ENCODE measurements around the gene CTNNBL1.
A peak's percentile ranks its signal among the peaks of the same experiment; 100 is the strongest.
"Not testable (repeated sequence)": the region's sequence is repeated elsewhere in the genome, so short reads cannot be mapped to it uniquely, and the experiment has no call there.

The CTNNBL1 gene

DNA sequence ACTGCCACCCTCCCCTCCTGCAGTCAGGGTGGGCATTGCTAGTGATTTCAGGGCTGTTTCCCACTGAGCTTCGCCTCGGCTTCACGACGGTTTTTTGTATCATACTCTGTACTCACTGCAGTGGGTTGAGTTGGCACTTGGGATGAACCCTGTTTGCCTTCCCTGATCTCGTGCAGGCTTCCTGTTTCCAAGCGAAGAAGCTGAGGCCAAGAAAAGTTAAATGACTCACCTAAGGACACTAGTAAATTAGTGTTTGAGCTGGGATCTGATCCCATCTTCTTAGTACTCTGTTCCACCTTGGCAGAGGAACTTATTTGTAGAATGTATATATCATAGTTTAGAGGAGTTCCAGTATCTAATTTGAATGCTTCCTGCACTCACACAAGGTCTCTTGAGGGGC, 158.8 kb downstream of the CTNNBL1 start:
- Histone ChIP-seq H3K36me3 (ENCODE audit: control insufficient read depth, insufficient read depth, low read length) (peaks cover 2% of the 10 kb centered on the region; the same call in 1 of the 2 replicates), H3K27me3 (replicated peaks; ENCODE audit: control insufficient read depth, insufficient read depth, low read length) (no peaks in the 10 kb centered on the region), H3K4me3 (replicated peaks; ENCODE audit: low read depth, low read length) (no peak overlapping the region)
- no peak for DNase-seq (ENCODE audit: extremely low read depth, insufficient read length)
- TF ChIP-seq, protein P1, sequence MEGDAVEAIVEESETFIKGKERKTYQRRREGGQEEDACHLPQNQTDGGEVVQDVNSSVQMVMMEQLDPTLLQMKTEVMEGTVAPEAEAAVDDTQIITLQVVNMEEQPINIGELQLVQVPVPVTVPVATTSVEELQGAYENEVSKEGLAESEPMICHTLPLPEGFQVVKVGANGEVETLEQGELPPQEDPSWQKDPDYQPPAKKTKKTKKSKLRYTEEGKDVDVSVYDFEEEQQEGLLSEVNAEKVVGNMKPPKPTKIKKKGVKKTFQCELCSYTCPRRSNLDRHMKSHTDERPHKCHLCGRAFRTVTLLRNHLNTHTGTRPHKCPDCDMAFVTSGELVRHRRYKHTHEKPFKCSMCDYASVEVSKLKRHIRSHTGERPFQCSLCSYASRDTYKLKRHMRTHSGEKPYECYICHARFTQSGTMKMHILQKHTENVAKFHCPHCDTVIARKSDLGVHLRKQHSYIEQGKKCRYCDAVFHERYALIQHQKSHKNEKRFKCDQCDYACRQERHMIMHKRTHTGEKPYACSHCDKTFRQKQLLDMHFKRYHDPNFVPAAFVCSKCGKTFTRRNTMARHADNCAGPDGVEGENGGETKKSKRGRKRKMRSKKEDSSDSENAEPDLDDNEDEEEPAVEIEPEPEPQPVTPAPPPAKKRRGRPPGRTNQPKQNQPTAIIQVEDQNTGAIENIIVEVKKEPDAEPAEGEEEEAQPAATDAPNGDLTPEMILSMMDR (IDR thresholded peaks at IDR 0.05; ENCODE audit: insufficient read depth, low read length, poor library complexity, severe bottlenecking) = no peak

DNA sequence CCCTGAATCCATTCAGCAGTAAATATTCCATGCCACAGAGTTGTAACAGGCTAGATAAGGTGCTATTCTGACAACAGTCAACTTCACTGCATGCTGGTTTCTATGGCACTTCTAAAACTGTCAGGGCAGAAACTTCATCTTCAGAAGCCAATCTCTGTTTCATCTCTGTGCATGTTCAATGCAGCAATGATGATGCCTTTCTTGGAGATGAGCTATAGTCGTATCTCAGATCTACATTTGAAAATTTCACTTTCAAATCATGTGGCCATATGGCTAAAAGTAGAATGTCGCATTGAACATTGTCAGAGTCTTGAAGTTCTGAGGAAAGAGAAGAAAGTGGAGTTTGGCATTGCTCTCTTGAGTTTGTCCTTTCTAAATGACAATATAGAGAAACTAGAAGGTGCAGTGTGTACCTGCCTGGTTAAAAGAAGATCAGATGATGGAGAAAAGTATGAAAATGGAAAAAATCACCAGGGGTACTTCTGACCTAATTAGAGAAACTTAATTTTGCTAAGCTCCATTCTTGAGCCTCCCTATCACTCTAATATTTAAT, 160.1 kb downstream of the CTNNBL1 start:
- no peaks in the 10 kb centered on the region for H3K27me3 ChIP-seq (replicated peaks; ENCODE audit: control insufficient read depth, insufficient read depth, low read length)
- no peak overlapping the region for H3K4me3 ChIP-seq (replicated peaks; ENCODE audit: low read depth, low read length)
- H3K36me3 ChIP-seq (ENCODE audit: control insufficient read depth, insufficient read depth, low read length) = peaks cover 2% of the 10 kb centered on the region; the same call in 1 of the 2 replicates
- TF ChIP-seq, protein P1 (IDR thresholded peaks at IDR 0.05; ENCODE audit: insufficient read depth, low read length, poor library complexity, severe bottlenecking) = no peak
- peak; percentile 43 for DNase-seq (ENCODE audit: extremely low read depth, insufficient read length)

DNA sequence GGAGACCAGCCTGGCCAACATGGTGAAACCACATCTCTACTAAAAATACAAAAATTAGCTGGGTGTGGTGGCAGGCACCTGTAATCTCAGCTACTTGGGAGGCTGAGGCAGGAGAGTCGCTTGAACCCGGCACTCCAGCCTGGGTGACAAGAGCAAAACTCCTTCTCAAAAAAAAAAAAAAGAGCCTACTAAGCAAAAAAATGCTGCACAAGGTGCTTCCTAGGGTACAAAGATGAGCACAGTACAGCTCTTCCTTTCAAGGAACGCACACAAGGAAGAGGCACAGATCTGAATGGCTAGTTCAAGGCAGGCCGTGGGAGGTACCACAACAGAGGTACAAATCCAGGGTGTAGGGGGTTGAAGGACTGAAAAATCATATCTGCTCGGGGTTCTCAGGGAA, 162.2 kb downstream of the CTNNBL1 start:
- not testable (repeated sequence) for H3K27me3 ChIP-seq (replicated peaks; ENCODE audit: control insufficient read depth, insufficient read depth, low read length); H3K4me3 ChIP-seq (replicated peaks; ENCODE audit: low read depth, low read length); DNase-seq (ENCODE audit: extremely low read depth, insufficient read length); H3K36me3 ChIP-seq (ENCODE audit: control insufficient read depth, insufficient read depth, low read length)

DNA sequence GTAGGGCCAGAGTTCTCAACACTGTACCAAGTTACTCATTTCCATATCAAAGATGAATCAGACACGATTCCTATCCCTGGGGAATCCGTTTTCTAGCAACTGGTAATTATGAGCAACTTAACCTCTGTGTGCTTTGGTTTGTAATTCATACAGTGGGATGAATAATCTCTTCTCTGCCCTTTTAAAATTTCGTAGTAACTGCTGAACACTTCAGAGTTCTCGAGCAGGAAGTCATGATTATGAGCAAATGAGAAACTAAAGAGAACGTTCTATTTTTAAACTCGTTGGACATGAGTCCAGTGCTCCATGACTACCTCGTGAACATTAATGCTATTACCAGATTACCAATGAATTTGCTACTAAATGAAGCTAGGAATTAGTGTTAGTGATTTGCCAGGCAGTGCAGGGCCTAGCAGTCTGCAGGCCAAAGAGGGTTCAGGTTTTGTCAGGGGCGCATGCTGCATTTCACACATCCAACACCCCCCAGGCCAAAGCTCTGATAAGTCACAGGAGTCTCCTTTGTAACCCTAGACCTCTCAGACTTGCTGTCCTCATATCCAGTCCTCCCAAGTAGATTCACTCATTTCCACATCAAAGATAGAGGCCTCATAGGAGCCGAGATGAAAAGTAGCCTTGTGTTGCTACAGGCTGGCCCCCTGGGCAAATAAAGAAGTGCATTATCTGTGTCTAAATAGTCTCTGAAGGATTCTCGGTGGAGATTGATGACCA, 163.3 kb downstream of the CTNNBL1 start:
- Histone ChIP-seq H3K36me3 (ENCODE audit: control insufficient read depth, insufficient read depth, low read length) (peaks cover 7% of the 10 kb centered on the region), H3K4me3 (replicated peaks; ENCODE audit: low read depth, low read length) (no peak overlapping the region), H3K27me3 (replicated peaks; ENCODE audit: control insufficient read depth, insufficient read depth, low read length) (no peaks in the 10 kb centered on the region)
- DNase-seq (ENCODE audit: extremely low read depth, insufficient read length) = no peak
- TF ChIP-seq, protein P1 (IDR thresholded peaks at IDR 0.05; ENCODE audit: insufficient read depth, low read length, poor library complexity, severe bottlenecking) = no peak

DNA sequence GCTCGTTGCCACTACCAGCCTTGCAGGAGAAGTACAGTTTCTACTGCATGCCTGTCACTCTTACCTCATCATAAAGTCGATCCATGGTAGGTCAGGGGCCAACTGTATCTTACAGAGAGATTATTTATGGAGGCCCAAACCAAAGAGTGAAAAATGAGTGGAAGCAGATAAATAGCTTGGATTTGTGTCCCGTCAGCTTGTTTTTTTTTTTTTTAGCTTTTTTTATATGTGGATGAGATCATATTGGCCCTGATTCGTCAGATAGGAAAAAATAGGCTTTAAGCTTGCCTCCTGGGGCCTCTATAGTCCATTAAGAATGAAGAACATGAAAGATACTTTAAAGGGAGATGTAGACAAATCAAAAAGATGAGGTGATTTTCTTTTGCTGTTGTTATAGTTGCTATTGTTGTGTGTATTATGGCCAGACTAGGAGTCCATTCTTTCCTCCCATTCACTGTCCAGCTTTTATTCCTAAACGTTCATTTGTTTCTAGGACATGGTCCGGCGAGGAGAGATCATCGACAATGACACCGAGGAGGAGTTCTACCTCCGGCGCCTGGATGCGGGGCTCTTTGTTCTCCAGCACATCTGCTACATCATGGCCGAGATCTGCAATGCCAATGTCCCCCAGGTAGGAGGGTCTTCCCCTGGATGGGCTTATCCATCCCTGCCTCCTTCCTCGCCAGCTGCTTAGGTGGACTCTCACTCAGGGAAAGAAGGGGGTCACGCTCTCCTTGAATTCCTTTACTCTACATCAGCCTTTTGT, 165.8 kb downstream of the CTNNBL1 start:
- TF ChIP-seq, protein P1 (IDR thresholded peaks at IDR 0.05; ENCODE audit: insufficient read depth, low read length, poor library complexity, severe bottlenecking) = no peak

DNA sequence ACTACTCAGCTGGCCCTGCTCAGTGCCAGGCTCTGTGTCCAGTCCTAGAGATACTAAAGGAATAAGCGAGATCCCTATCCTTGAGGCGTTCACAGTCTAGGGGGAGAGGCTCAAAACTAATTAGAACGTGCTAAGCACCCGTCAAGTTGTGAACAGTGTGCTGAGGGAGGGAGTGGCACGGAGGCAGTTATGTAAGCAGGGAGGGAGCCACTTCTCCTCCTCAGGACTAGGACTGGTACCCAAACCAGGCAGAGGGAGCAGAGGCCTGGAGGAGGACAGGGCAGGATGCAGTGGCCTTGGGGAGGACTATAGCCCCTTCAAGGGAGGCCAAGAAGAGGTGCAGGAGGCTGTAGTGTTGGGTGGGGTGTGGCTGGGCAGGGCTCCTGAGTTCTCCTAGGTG, 169.5 kb downstream of the CTNNBL1 start:
- H3K4me3 ChIP-seq (replicated peaks; ENCODE audit: low read depth, low read length) = no peak overlapping the region
- H3K27me3 ChIP-seq (replicated peaks; ENCODE audit: control insufficient read depth, insufficient read depth, low read length) = no peaks in the 10 kb centered on the region
- peaks cover 10% of the 10 kb centered on the region for H3K36me3 ChIP-seq (ENCODE audit: control insufficient read depth, insufficient read depth, low read length)
- DNase-seq (ENCODE audit: extremely low read depth, insufficient read length) = no peak
- TF ChIP-seq, protein P1 (IDR thresholded peaks at IDR 0.05; ENCODE audit: insufficient read depth, low read length, poor library complexity, severe bottlenecking) = no peak

More for the DNA sequence above, 165.8 kb downstream of the CTNNBL1 start:
- DNase-seq (ENCODE audit: extremely low read depth, insufficient read length) = no peak
- Histone ChIP-seq H3K4me3 (replicated peaks; ENCODE audit: low read depth, low read length) (no peak overlapping the region), H3K36me3 (ENCODE audit: control insufficient read depth, insufficient read depth, low read length) (peaks cover 10% of the 10 kb centered on the region), H3K27me3 (replicated peaks; ENCODE audit: control insufficient read depth, insufficient read depth, low read length) (no peaks in the 10 kb centered on the region)

All from GM06990 (cell line).